ENCODE data around the gene TRABD2B.

Gene TRABD2B

GRCh38 chr1:48019714-48020315, 22.6 kb upstream of the TRABD2B start:
- DNase-seq: no peak

- DNase-seq: no peak
Observed at GRCh38 chr1:48018799-48019198, 21.6 kb upstream of the TRABD2B start.

GRCh38 chr1:48017716-48018115, 20.5 kb upstream of the TRABD2B start:
- no peak for DNase-seq

GRCh38 chr1:48016515-48016914, 19.3 kb upstream of the TRABD2B start:
- DNase-seq: no peak

- no peak for DNase-seq
Observed at GRCh38 chr1:48013270-48013669, 16.1 kb upstream of the TRABD2B start.

GRCh38 chr1:48007047-48007446, 9.9 kb upstream of the TRABD2B start:
- no peak for DNase-seq

- no peak for DNase-seq
Observed at GRCh38 chr1:48006264-48006663, 9.1 kb upstream of the TRABD2B start.

GRCh38 chr1:48005253-48006117, 8.3 kb upstream of the TRABD2B start:
- DNase-seq: no peak

GRCh38 chr1:48003741-48004531, 6.8 kb upstream of the TRABD2B start:
- DNase-seq: no peak

- DNase-seq: no peak
Observed at GRCh38 chr1:48002142-48002541, 5.0 kb upstream of the TRABD2B start.

- no peak for DNase-seq
Observed at GRCh38 chr1:48001696-48002095, 4.5 kb upstream of the TRABD2B start.

GRCh38 chr1:48000883-48001282, 3.7 kb upstream of the TRABD2B start:
- DNase-seq: no peak

GRCh38 chr1:47999097-47999496, 1.9 kb upstream of the TRABD2B start:
- DNase-seq: no peak

- no peak for DNase-seq
Observed at GRCh38 chr1:47998396-47998990, 1.3 kb upstream of the TRABD2B start.

- DNase-seq: no peak
Observed at GRCh38 chr1:47996406-47997226, 569 bp downstream of the TRABD2B start.

GRCh38 chr1:47996060-47996405, 1.2 kb downstream of the TRABD2B start:
- no peak for DNase-seq

- DNase-seq: no peak
Observed at GRCh38 chr1:47995306-47996050, 1.7 kb downstream of the TRABD2B start.

- no peak for DNase-seq
Observed at GRCh38 chr1:47993881-47994625, 3.1 kb downstream of the TRABD2B start.

GRCh38 chr1:47993416-47993740, 3.8 kb downstream of the TRABD2B start:
- DNase-seq: no peak

- no peak for DNase-seq
Observed at GRCh38 chr1:47992720-47993415, 4.3 kb downstream of the TRABD2B start.

- no peak for DNase-seq
Observed at GRCh38 chr1:47991673-47992072, 5.5 kb downstream of the TRABD2B start.

Data from activated CD4-positive, alpha-beta T cell treated with anti-CD3 and anti-CD28 coated beads for 1 hour (primary cell).